Measurements from ENCODE around the gene C1orf35. TPM values are rescaled to one million over a fixed set of nuclear protein-coding genes. Genes with fewer than 3 reads are reported as not detected.

The C1orf35 gene
- total and polyA plus RNA-seq, 2 donors (not counting 1 experiment from before 2014, with no cell fraction given) = 4.8 to 7.6 TPM

DNA sequence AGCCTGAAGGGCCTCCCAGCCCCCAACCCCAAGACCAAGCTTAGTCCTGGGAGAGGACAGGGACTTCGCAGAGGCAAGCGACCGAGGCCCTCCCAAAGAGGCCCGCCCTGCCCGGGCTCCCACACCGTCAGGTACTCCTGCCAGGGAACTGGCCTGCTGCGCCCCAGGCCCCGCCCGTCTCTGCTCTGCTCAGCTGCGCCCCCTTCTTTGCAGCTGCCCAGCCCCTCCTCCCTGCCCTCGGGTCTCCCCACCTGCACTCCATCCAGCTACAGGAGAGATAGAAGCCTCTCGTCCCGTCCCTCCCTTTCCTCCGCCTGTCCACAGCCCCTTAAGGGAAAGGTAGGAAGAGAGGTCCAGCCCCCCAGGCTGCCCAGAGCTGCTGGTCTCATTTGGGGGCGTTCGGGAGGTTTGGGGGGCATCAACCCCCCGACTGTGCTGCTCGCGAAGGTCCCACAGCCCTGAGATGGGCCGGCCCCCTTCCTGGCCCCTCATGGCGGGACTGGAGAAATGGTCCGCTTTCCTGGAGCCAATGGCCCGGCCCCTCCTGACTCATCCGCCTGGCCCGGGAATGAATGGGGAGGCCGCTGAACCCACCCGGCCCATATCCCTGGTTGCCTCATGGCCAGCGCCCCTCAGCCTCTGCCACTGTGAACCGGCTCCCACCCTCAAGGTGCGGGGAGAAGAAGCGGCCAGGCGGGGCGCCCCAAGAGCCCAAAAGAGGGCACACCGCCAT is 42.5 kb downstream of the C1orf35 start:
- no peak overlapping the region for H3K27ac ChIP-seq (ENCODE audit: insufficient read depth, low read length)
- TF ChIP-seq EZH2 (IDR thresholded peaks at IDR 0.05; ENCODE audit: low read length, missing control alignments) = no peak
- TF ChIP-seq, protein P1, sequence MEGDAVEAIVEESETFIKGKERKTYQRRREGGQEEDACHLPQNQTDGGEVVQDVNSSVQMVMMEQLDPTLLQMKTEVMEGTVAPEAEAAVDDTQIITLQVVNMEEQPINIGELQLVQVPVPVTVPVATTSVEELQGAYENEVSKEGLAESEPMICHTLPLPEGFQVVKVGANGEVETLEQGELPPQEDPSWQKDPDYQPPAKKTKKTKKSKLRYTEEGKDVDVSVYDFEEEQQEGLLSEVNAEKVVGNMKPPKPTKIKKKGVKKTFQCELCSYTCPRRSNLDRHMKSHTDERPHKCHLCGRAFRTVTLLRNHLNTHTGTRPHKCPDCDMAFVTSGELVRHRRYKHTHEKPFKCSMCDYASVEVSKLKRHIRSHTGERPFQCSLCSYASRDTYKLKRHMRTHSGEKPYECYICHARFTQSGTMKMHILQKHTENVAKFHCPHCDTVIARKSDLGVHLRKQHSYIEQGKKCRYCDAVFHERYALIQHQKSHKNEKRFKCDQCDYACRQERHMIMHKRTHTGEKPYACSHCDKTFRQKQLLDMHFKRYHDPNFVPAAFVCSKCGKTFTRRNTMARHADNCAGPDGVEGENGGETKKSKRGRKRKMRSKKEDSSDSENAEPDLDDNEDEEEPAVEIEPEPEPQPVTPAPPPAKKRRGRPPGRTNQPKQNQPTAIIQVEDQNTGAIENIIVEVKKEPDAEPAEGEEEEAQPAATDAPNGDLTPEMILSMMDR (conservative IDR thresholded peaks at IDR 0.05 in 1 of 2, IDR thresholded peaks at IDR 0.05 in 1 of 2; ENCODE audit: low read depth in 1 of 2, low read length in 2 of 2) = no peak
- H3K79me2 ChIP-seq (ENCODE audit: control insufficient read depth, insufficient read depth, low read length) = no peaks in the 10 kb centered on the region
- H3K9ac ChIP-seq (ENCODE audit: insufficient read depth, low read length) = no peak overlapping the region
- peak in 1 of 2 donors; percentile 23 for DNase-seq (ENCODE audit: low read depth in 2 of 2)
- peaks cover 10% of the 10 kb centered on the region for H3K27me3 ChIP-seq (ENCODE audit: control insufficient read depth, insufficient read depth, low read length)
- H3K9me3 ChIP-seq (ENCODE audit: control insufficient read depth, insufficient read depth, low read depth, low read length) = no peaks in the 10 kb centered on the region
- H3K4me1 ChIP-seq (ENCODE audit: control insufficient read depth, extremely low read depth, insufficient read depth, low read length) = no peaks in the 10 kb centered on the region
- H2AFZ ChIP-seq (ENCODE audit: low read length) = no peak overlapping the region
- H3K4me2 ChIP-seq (ENCODE audit: extremely low read depth, insufficient read depth, low read length) = no peak overlapping the region
- no peaks in the 10 kb centered on the region for H4K20me1 ChIP-seq (ENCODE audit: control insufficient read depth, extremely low read depth, insufficient read depth, low read length)
- H3K4me3 ChIP-seq (replicated peaks in 1 of 4; ENCODE audit: control extremely low read depth in 1 of 4, insufficient read depth in 1 of 4, low read depth in 3 of 4, low read length in 4 of 4) = peak overlapping the region in 1 of 4 experiments; percentile 16
- no peaks in the 10 kb centered on the region for H3K36me3 ChIP-seq (ENCODE audit: control insufficient read depth, insufficient read depth, low read length)

DNA sequence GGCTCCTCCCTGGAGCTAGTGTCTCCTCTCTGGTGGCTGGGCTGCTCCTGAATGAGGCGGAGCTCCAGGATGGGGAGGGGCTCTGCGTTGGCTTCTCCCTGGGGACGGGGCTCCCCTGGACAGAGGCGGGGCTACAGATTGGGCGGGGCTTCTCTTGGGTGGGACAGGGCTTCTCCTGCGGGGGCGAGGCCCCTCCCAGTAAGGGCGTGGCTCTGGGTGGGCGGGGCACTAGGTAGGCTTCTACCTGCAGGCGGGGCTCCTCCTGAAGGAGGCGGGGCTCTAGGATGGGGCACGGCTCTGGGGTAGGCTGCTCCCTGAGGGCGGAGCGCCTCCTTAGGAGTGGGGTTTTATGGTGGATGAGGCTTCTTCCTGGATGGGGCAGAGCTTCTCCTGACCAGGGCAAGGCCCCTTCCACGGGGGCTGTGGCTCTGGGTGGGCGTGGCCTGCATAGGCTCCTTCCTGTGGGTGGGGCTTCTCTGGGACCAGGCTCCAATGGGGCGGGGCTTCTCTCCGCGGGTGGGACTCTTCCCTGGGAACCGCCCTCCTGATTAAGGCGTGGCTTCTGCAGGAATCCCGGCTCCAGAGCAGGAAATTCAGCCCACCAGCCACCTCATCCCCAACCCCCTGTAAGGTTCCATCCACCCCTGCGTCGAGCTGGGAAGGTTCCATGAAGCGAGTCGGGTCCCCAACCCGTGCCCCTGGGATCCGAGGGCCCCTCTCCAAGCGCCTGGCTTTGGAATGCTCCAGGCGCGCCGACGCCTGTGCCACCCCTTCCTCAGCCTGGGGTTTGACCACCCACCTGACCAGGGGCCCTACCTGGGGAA is 43.3 kb downstream of the C1orf35 start:
- H3K27me3 ChIP-seq (ENCODE audit: control insufficient read depth, insufficient read depth, low read length) = peaks cover 10% of the 10 kb centered on the region
- no peak for TF ChIP-seq EZH2 (IDR thresholded peaks at IDR 0.05; ENCODE audit: low read length, missing control alignments)
- TF ChIP-seq, protein P1 (conservative IDR thresholded peaks at IDR 0.05 in 1 of 2, IDR thresholded peaks at IDR 0.05 in 1 of 2; ENCODE audit: low read depth in 1 of 2, low read length in 2 of 2) = no peak

DNA sequence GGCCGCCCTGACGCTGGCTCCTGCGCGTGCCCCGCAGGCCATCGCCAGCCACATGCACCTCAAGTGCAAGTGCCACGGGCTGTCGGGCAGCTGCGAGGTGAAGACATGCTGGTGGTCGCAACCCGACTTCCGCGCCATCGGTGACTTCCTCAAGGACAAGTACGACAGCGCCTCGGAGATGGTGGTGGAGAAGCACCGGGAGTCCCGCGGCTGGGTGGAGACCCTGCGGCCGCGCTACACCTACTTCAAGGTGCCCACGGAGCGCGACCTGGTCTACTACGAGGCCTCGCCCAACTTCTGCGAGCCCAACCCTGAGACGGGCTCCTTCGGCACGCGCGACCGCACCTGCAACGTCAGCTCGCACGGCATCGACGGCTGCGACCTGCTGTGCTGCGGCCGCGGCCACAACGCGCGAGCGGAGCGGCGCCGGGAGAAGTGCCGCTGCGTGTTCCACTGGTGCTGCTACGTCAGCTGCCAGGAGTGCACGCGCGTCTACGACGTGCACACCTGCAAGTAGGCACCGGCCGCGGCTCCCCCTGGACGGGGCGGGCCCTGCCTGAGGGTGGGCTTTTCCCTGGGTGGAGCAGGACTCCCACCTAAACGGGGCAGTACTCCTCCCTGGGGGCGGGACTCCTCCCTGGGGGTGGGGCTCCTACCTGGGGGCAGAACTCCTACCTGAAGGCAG is 44.0 kb downstream of the C1orf35 start:
- no peaks in the 10 kb centered on the region for H3K79me2 ChIP-seq (ENCODE audit: control insufficient read depth, insufficient read depth, low read length)
- no peak overlapping the region for H3K27ac ChIP-seq (ENCODE audit: insufficient read depth, low read length)
- no peaks in the 10 kb centered on the region for H3K9me3 ChIP-seq (ENCODE audit: control insufficient read depth, insufficient read depth, low read depth, low read length)
- TF ChIP-seq EZH2 (IDR thresholded peaks at IDR 0.05; ENCODE audit: low read length, missing control alignments) = peak; percentile 45
- TF ChIP-seq, protein P1 (conservative IDR thresholded peaks at IDR 0.05 in 1 of 2, IDR thresholded peaks at IDR 0.05 in 1 of 2; ENCODE audit: low read depth in 1 of 2, low read length in 2 of 2) = no peak
- no peaks in the 10 kb centered on the region for H4K20me1 ChIP-seq (ENCODE audit: control insufficient read depth, extremely low read depth, insufficient read depth, low read length)
- no peak overlapping the region for H2AFZ ChIP-seq (ENCODE audit: low read length)
- no peak overlapping the region for H3K4me3 ChIP-seq (replicated peaks in 1 of 4; ENCODE audit: control extremely low read depth in 1 of 4, insufficient read depth in 1 of 4, low read depth in 3 of 4, low read length in 4 of 4)
- H3K27me3 ChIP-seq (ENCODE audit: control insufficient read depth, insufficient read depth, low read length) = peaks cover 10% of the 10 kb centered on the region
- DNase-seq (ENCODE audit: low read depth in 2 of 2) = no peak
- H3K36me3 ChIP-seq (ENCODE audit: control insufficient read depth, insufficient read depth, low read length) = no peaks in the 10 kb centered on the region
- H3K9ac ChIP-seq (ENCODE audit: insufficient read depth, low read length) = no peak overlapping the region
- H3K4me1 ChIP-seq (ENCODE audit: control insufficient read depth, extremely low read depth, insufficient read depth, low read length) = no peaks in the 10 kb centered on the region
- H3K4me2 ChIP-seq (ENCODE audit: extremely low read depth, insufficient read depth, low read length) = no peak overlapping the region

More for the DNA sequence above, 43.3 kb downstream of the C1orf35 start:
- no peaks in the 10 kb centered on the region for H4K20me1 ChIP-seq (ENCODE audit: control insufficient read depth, extremely low read depth, insufficient read depth, low read length)
- H3K4me1 ChIP-seq (ENCODE audit: control insufficient read depth, extremely low read depth, insufficient read depth, low read length) = no peaks in the 10 kb centered on the region
- H3K9me3 ChIP-seq (ENCODE audit: control insufficient read depth, insufficient read depth, low read depth, low read length) = no peaks in the 10 kb centered on the region
- peak in 1 of 2 donors; percentile 15 for DNase-seq (ENCODE audit: low read depth in 2 of 2)
- H3K27ac ChIP-seq (ENCODE audit: insufficient read depth, low read length) = no peak overlapping the region
- H3K79me2 ChIP-seq (ENCODE audit: control insufficient read depth, insufficient read depth, low read length) = no peaks in the 10 kb centered on the region
- no peak overlapping the region for H3K4me2 ChIP-seq (ENCODE audit: extremely low read depth, insufficient read depth, low read length)
- no peak overlapping the region for H2AFZ ChIP-seq (ENCODE audit: low read length)
- no peaks in the 10 kb centered on the region for H3K36me3 ChIP-seq (ENCODE audit: control insufficient read depth, insufficient read depth, low read length)
- H3K9ac ChIP-seq (ENCODE audit: insufficient read depth, low read length) = no peak overlapping the region
- H3K4me3 ChIP-seq (replicated peaks in 1 of 4; ENCODE audit: control extremely low read depth in 1 of 4, insufficient read depth in 1 of 4, low read depth in 3 of 4, low read length in 4 of 4) = peak overlapping the region in 1 of 4 experiments; percentile 16
